ENCODE results near the gene MACROD2.

Gene MACROD2

GRCh38 chr20:15379681-15380296, 1384.5 kb downstream of the MACROD2 start:
- ChIA-PET CTCF (no interaction called here), POLR2A (ENCODE audit: low non-redundant PET) (no interaction called here)
- TF ChIP-seq CTCF (conservative IDR thresholded peaks at IDR 0.05; ENCODE audit: low read depth), result no peak
- no peak overlapping the region for H3K27ac ChIP-seq
- no peak for DNase-seq (ENCODE audit: low spot score)

- no peak overlapping the region for H3K27ac ChIP-seq
- no peak for TF ChIP-seq CTCF (conservative IDR thresholded peaks at IDR 0.05; ENCODE audit: low read depth)
- CTCF ChIA-PET, result no interaction called here
- no peak for DNase-seq (ENCODE audit: low spot score)
- POLR2A ChIA-PET (ENCODE audit: low non-redundant PET), result no interaction called here
Observed at GRCh38 chr20:15380770-15381169, 1385.5 kb downstream of the MACROD2 start.

- ChIA-PET POLR2A (ENCODE audit: low non-redundant PET) (no interaction called here), CTCF (no interaction called here)
- no peak for TF ChIP-seq CTCF (conservative IDR thresholded peaks at IDR 0.05; ENCODE audit: low read depth)
- no peak for DNase-seq (ENCODE audit: low spot score)
- H3K27ac ChIP-seq, result no peak overlapping the region
Observed at GRCh38 chr20:15387228-15387627, 1391.9 kb downstream of the MACROD2 start.

GRCh38 chr20:15395457-15395856, 1400.1 kb downstream of the MACROD2 start:
- ChIA-PET POLR2A (ENCODE audit: low non-redundant PET) (no interaction called here), CTCF (no interaction called here)
- no peak for DNase-seq (ENCODE audit: low spot score)
- no peak overlapping the region for H3K27ac ChIP-seq
- TF ChIP-seq CTCF (conservative IDR thresholded peaks at IDR 0.05; ENCODE audit: low read depth), result no peak

GRCh38 chr20:15396026-15396425, 1400.7 kb downstream of the MACROD2 start:
- no peak for TF ChIP-seq CTCF (conservative IDR thresholded peaks at IDR 0.05; ENCODE audit: low read depth)
- CTCF ChIA-PET, result no interaction called here
- H3K27ac ChIP-seq, result no peak overlapping the region
- POLR2A ChIA-PET (ENCODE audit: low non-redundant PET), result no interaction called here
- no peak for DNase-seq (ENCODE audit: low spot score)

GRCh38 chr20:15396900-15397299, 1401.6 kb downstream of the MACROD2 start:
- DNase-seq (ENCODE audit: low spot score), result no peak
- H3K27ac ChIP-seq, result no peak overlapping the region
- ChIA-PET POLR2A (ENCODE audit: low non-redundant PET) (no interaction called here), CTCF (no interaction called here)
- no peak for TF ChIP-seq CTCF (conservative IDR thresholded peaks at IDR 0.05; ENCODE audit: low read depth)

- ChIA-PET CTCF (no interaction called here), POLR2A (ENCODE audit: low non-redundant PET) (no interaction called here)
- H3K27ac ChIP-seq, result no peak overlapping the region
- DNase-seq (ENCODE audit: low spot score), result no peak
- TF ChIP-seq CTCF (conservative IDR thresholded peaks at IDR 0.05; ENCODE audit: low read depth), result no peak
Observed at GRCh38 chr20:15399781-15400180, 1404.5 kb downstream of the MACROD2 start.
